ENCODE measurements around the gene RASAL3.

- TF ChIP-seq CTCF (IDR thresholded peaks at IDR 0.05), result no peak
- TF ChIP-seq POLR2AphosphoS5 (IDR thresholded peaks at IDR 0.05), result no peak
- no peak for TF ChIP-seq POLR2A (IDR thresholded peaks at IDR 0.05)
Observed at GRCh38 chr19:15421136-15421695, 43.1 kb downstream of the RASAL3 start.
